HS-5 (cell line): ENCODE results near the gene MRNIP.

ENCODE experiments used
- DNase-seq: peaks from one replicate; pipeline ENCODE4 v3.0.0-alpha.2; 2012; ENCODE audit warnings: low read depth

MRNIP gene

DNA sequence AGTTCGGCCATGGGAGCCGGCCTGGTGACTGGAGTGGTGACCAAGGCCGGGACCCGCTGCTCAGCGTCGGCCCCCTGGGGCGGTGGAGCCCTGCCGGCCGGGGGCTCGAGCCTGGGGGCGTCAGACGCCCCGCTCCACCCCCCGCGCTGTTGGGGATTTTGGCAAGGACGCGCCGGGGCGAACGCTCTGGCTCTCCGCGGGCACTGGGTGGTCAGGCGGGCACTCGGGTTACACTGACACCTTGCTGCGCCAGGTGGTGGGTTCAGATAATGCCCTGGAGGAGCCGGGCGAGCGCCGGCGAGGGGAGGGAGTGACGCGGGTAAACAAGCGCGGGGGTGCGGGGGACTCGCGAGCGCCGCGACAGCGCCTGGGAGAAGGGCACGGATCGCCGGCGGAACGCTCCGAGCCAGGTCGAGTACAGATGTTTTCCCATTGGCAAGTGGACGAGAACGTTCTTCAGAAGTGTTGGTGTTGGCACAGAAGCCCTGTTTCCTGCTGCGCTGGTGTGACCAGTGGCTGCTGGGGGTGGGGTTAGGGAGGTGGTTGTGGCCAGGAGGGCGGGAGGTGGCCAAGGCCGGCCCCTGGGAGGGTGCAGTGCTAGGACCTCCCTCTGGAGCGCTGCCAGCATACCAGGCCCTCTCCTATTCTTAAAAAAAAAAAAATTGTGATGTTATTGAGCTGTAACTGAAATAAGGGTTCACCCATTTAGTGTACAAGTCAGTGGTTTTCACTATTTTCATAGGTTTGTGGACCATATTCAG lies 37.1 kb downstream of the MRNIP start:
- peak; percentile 73 for DNase-seq

DNA sequence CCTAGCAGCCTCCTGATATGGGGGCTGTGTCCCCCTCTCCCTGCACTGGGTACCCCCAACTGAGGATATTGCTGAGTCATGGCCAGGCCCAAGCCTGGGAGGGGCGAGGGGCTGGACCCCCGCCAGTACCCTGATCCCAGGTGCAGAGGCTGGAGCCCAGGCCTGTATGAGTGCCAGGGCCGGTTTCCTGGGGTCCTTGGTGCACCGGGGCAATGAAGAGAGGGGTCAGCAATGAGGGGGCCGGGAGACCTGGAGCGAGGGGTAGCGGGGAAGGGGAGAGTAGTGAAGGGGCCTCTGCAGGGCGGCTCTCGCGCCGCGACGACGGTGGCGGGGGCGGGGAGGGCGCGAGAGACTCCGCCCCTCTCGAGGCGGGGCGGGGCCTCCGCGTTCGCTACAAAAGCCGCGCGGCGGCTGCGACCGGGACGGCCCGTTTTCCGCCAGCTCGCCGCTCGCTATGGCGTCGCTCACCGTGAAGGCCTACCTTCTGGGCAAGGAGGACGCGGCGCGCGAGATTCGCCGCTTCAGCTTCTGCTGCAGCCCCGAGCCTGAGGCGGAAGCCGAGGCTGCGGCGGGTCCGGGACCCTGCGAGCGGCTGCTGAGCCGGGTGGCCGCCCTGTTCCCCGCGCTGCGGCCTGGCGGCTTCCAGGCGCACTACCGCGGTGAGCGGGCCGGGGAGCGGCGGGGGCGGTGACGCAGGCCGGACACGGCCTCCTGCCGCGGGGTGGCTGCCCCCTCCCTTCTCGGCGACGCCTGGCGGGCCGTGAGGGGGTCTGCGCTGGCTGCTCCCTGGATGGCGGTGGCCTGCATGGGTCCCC lies 37.9 kb downstream of the MRNIP start, which contains the start of gene SQSTM1:
SQSTM1 (plus strand) TSS at position 423 of the 815 bp plus-strand sequence; CDS start at position 455, 32 bp downstream.
- DNase-seq = no peak

DNA sequence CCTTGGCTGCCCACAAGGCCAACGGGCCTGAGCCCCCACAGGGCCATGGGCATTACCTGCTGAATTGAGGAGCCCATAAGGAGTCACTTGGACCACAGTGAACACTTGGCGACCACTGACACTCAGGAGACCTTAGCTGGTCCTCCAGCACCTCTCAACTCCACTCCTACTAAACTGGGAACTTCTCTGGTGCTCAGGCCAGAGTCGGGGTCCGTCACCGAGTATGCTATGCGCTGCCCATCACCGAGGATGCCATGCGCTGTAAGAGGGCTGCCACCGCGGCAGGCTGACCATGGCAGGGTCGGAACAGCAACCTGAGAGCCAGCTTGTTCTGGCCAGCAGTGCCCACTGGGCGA lies 38.5 kb downstream of the MRNIP start:
- DNase-seq = no peak

DNA sequence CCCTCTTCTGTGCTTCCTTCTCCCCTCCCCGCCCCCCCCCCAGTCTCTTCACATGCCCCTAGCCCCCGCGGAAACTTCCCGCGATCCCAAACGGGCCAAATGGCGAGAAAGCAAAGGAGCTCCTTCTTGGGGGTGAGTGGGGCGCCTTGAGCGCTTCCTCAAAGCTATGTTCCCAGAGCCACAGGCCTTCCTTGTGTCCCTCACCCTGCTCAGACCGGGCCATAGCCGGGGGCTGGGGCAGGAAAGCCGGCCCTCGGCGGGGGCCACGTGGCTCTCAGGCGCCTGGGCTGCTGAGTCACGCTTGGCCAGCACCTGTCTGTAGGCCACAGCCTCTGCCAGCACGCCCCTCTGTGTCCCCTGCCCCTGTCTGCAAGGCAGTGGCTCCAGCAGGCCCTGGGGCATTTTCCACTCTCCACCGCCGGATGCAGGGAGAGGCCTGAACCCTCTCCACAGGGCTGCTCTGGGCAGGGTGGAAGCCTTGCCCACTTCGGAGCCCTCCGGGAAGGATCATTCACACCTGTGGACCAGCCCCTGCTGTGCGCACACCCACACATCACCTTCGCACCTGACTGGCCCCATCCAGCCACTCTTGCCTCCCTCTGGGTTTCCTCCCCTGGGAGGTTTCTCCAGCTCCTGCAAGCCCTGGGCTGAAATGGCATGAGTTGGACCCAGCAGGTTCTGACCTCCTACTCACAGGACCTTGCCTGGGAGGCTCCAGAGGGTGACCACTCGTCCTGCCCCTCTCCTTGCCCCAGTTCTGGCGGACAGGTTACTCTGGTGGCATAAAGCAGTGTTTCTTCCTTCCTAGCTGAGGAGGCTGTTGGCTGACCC lies 39.1 kb downstream of the MRNIP start:
- no peak for DNase-seq

- DNase-seq = peak; percentile 76
Observed at GRCh38 chr5:179818746-179819295, 39.8 kb downstream of the MRNIP start.

- DNase-seq = no peak
Observed at GRCh38 chr5:179817890-179818745, 40.5 kb downstream of the MRNIP start.

- no peak for DNase-seq
Observed at GRCh38 chr5:179817470-179817840, 41.2 kb downstream of the MRNIP start.

- DNase-seq = no peak
Observed at GRCh38 chr5:179816796-179817469, 41.7 kb downstream of the MRNIP start.

GRCh38 chr5:179816401-179816795 lies 42.2 kb downstream of the MRNIP start:
- DNase-seq = no peak

DNA sequence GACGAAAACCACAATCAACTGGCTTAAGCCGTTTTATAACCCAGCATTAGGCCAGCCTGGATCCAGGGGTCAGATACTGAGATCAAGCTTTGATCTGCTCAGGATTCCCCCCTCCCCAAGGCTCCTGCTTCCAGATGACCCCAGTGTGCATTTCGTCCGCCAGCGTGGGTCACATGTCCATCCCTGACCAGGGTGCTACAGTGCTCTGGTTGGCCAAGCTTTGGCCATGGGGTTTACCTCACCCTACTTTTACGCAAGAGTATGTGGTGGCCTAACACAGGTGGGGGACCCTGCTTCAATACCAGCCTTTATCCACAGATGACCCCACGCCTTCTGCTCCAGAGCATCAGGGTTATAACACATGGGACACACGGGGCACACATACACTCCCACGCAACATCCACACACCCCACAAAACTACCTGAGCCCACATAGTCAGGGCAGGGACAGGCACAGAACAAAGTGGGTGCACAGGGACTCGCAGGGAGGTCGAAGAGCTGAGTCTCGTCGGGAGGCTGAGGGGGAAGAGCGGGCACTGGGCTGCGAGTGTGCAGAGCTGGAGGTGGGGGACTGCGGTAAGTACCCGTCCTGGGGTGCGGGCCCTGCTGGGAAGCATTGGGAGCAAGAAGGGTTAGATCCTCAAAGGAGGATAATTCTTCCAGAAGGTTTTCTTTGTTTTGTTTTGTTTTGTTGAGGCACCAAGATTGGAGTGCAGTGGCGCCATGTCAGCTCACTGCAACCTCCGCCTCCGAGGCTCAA lies 42.9 kb downstream of the MRNIP start:
- DNase-seq = no peak

GRCh38 chr5:179814090-179814489 lies 44.5 kb downstream of the MRNIP start:
- DNase-seq = no peak

- no peak for DNase-seq
Observed at GRCh38 chr5:179812997-179813607, 45.5 kb downstream of the MRNIP start.

DNA sequence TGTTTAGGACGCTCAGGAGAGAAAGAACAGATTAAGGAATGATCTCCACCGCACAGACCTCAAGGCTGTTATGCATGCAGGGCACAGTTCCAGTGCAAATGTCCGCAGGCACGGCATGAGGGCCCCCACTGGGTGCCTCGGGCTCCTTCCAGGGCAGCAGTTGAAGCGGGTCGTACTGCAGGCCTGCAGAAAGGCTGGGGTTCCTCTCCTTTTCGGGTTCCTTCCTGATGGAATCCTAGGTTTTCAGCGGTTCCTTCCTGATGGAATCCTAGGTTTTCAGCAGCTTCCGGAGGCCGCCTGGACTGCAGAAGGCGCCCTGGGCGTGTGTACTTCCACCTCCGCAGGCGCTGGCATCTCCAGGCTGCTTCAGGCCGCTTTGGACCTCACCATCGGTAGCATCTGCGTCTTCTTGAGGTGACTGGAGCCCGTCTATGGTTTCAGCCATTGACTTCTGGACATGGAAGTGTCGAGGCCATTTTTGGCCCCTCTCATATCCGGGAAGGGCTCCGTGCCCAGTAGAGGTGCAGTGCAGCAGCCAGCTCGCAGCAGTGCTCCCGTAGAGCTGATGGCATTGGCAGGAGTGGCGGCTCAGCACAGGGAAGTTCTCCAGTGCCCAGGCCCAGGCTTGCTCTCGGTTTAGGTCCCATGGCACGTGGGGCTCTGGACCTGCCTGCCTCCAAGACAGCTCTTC lies 46.3 kb downstream of the MRNIP start:
- DNase-seq = no peak

DNA sequence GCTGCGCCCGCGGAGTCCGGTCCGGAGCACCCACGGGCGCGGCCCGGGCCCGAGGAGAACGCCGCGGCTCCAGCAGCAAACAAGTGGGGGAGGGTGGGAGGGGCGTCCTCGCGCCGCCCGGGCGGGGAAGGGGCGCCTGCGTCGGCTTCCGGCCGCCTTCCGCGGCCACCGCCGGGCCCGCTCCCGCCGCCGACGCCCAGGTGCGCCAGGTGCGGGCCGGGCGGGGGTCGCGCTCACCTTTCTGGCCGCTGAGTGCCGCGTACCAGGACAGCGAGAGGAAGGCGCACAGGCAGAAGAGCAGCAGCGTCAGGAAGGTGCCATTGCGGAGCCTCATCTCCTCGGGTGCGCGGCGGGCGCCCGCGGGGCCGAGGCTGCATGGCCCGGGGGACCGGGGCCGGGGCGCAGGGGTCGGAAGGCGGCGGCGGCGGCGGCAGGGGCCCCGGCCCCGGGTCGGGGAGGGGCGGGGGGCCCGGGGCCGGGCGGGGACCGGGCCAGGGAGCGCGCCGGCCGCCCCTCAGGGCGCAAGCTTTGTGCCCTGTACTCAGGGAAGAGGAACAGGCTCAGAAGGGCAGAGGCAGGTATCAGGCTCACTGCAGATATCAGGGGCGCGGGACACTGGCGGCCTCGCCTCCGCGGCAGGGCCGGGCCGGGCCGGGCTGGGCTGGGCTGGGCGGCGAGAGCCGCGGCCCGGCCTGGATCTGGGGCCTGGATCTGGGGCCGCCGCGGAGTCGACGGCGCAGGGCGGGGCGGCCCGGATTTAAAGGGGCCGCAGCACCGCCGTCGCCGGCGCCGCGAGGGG lies 52.2 kb downstream of the MRNIP start, which contains the start of gene MGAT4B:
MGAT4B (minus strand) TSS at position 617 of the 799 bp plus-strand sequence; CDS start at position 334, 283 bp downstream.
- no peak for DNase-seq

DNA sequence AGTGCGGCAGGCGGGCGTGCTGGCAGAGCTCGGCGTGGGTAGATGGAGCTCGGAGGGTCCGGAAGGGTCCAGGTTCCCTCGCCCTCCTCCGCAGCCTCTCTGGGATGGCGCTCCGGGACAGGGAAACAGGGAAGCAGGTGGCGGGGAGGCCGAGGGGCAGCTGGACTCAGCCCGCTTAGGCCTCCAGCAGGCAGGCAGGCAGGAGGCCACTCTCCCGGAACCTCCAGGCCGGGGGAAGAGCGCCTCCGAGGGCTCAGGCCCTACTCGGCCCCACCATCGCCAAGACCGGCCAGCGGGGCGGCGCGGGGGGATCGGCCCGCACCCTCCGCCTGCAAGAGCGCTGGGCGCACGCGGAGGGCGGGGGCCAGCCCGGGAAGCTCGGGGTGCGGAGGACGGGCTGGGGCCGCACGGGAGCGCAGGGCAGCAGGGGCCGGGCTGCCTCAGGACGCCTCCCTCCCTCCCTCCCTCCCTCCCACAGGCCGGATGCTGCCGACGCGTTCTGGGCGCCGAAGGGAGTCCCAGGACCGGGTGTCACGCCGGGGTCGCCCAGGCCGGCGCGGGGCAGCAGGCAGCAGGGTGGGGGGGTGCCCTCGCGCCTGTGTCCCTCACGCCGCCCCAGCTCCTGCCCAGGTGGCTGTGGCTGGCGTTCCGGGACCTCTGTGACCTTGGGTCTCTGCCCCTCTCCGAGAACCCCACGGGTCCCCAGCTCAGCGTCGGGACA lies 52.9 kb downstream of the MRNIP start:
- no peak for DNase-seq

DNA sequence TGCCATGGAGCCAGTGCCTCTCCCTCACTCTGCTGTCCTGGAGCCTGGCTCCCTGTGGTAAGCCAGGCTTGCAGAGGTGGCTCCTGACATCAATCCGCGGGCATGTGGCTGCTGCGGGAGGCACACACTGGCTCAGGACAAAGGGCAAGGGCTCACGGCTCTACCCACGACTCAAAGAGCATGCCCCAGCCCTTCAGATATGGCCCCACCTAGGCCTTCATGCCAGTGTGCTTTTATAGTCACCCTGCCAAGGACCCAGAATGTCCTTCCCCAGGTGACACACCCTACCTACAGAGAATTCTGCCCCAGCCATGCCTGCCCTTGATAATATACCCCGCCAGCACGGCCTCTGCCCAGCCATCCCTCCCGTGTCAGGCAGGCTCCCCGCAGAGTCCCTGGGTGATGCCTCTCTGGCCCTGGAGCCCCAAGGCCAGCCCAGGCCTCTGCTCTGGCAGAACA lies 53.5 kb downstream of the MRNIP start:
- DNase-seq = no peak

- DNase-seq = no peak
Observed at GRCh38 chr5:179804555-179804947, 54.1 kb downstream of the MRNIP start.
